Measurements from ENCODE around the gene MYD88. TPM values are rescaled to one million over a fixed set of nuclear protein-coding genes. Genes with fewer than 3 reads are reported as not detected.

Gene MYD88
- total and polyA plus RNA-seq, 9 of the 15 experiments (the other 6 are each of a cell fraction or from before 2014, with no cell fraction given): 3.2 to 47.3 (median 27.6) TPM

- TF ChIP-seq, protein P1, sequence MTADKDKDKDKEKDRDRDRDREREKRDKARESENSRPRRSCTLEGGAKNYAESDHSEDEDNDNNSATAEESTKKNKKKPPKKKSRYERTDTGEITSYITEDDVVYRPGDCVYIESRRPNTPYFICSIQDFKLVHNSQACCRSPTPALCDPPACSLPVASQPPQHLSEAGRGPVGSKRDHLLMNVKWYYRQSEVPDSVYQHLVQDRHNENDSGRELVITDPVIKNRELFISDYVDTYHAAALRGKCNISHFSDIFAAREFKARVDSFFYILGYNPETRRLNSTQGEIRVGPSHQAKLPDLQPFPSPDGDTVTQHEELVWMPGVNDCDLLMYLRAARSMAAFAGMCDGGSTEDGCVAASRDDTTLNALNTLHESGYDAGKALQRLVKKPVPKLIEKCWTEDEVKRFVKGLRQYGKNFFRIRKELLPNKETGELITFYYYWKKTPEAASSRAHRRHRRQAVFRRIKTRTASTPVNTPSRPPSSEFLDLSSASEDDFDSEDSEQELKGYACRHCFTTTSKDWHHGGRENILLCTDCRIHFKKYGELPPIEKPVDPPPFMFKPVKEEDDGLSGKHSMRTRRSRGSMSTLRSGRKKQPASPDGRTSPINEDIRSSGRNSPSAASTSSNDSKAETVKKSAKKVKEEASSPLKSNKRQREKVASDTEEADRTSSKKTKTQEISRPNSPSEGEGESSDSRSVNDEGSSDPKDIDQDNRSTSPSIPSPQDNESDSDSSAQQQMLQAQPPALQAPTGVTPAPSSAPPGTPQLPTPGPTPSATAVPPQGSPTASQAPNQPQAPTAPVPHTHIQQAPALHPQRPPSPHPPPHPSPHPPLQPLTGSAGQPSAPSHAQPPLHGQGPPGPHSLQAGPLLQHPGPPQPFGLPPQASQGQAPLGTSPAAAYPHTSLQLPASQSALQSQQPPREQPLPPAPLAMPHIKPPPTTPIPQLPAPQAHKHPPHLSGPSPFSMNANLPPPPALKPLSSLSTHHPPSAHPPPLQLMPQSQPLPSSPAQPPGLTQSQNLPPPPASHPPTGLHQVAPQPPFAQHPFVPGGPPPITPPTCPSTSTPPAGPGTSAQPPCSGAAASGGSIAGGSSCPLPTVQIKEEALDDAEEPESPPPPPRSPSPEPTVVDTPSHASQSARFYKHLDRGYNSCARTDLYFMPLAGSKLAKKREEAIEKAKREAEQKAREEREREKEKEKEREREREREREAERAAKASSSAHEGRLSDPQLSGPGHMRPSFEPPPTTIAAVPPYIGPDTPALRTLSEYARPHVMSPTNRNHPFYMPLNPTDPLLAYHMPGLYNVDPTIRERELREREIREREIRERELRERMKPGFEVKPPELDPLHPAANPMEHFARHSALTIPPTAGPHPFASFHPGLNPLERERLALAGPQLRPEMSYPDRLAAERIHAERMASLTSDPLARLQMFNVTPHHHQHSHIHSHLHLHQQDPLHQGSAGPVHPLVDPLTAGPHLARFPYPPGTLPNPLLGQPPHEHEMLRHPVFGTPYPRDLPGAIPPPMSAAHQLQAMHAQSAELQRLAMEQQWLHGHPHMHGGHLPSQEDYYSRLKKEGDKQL (CRISPR knock-in tag; IDR thresholded peaks at IDR 0.05; ENCODE audit: borderline replicate concordance): no peak
- TF ChIP-seq, protein P2, sequence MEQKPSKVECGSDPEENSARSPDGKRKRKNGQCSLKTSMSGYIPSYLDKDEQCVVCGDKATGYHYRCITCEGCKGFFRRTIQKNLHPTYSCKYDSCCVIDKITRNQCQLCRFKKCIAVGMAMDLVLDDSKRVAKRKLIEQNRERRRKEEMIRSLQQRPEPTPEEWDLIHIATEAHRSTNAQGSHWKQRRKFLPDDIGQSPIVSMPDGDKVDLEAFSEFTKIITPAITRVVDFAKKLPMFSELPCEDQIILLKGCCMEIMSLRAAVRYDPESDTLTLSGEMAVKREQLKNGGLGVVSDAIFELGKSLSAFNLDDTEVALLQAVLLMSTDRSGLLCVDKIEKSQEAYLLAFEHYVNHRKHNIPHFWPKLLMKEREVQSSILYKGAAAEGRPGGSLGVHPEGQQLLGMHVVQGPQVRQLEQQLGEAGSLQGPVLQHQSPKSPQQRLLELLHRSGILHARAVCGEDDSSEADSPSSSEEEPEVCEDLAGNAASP (IDR thresholded peaks at IDR 0.05): no peak
- TF ChIP-seq SMAD2 (IDR thresholded peaks at IDR 0.05; ENCODE audit: low read depth, low read length) (no peak), L3MBTL2 (IDR thresholded peaks at IDR 0.05) (no peak), TFE3 (CRISPR knock-in tag; IDR thresholded peaks at IDR 0.05) (no peak), EZH2 (IDR thresholded peaks at IDR 0.05; ENCODE audit: borderline replicate concordance, low read depth, low read length) (no peak), STAT5A (IDR thresholded peaks at IDR 0.05; ENCODE audit: borderline replicate concordance, low read length) (no peak), ESRRA (IDR thresholded peaks at IDR 0.05; ENCODE audit: borderline replicate concordance, low read depth) (no peak), RB1 (IDR thresholded peaks at IDR 0.05; ENCODE audit: low read depth) (no peak), ILK (tag; IDR thresholded peaks at IDR 0.05; ENCODE audit: borderline replicate concordance, low read depth) (no peak), ZNF146 (CRISPR knock-in tag; IDR thresholded peaks at IDR 0.05; ENCODE audit: unreplicated experiment) (no peak), MYBL2 (IDR thresholded peaks at IDR 0.05; ENCODE audit: low read depth) (no peak), MYBL2 (CRISPR knock-in tag; IDR thresholded peaks at IDR 0.05; ENCODE audit: borderline replicate concordance) (no peak), HNRNPK (IDR thresholded peaks at IDR 0.05; ENCODE audit: low read depth, low read length, poor library complexity, severe bottlenecking) (no peak), TCF15 (CRISPR knock-in tag; IDR thresholded peaks at IDR 0.05) (no peak)
- TF ChIP-seq, protein P3, sequence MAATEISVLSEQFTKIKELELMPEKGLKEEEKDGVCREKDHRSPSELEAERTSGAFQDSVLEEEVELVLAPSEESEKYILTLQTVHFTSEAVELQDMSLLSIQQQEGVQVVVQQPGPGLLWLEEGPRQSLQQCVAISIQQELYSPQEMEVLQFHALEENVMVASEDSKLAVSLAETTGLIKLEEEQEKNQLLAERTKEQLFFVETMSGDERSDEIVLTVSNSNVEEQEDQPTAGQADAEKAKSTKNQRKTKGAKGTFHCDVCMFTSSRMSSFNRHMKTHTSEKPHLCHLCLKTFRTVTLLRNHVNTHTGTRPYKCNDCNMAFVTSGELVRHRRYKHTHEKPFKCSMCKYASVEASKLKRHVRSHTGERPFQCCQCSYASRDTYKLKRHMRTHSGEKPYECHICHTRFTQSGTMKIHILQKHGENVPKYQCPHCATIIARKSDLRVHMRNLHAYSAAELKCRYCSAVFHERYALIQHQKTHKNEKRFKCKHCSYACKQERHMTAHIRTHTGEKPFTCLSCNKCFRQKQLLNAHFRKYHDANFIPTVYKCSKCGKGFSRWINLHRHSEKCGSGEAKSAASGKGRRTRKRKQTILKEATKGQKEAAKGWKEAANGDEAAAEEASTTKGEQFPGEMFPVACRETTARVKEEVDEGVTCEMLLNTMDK (IDR thresholded peaks at IDR 0.05; ENCODE audit: borderline replicate concordance, insufficient read depth, low read depth, low read length, poor library complexity, severe bottlenecking): peak; percentile 1
These were observed 6.7 kb upstream of the MYD88 start (continued) for GRCh38 chr3:38131621-38132369.
